GM18502 (cell line): ENCODE measurements around the gene LINC01488.

Source experiments
- ATAC-seq: cut with Tn5 transposase; IDR thresholded peaks from one replicate; pipeline ENCODE4 v1.9.1; 2021; ENCODE audit warnings: mild to moderate bottlenecking; ENCODE audit not compliant: unreplicated experiment, poor library complexity

The LINC01488 gene

GRCh38 chr11:69489746-69490365 lies 8.4 kb downstream of the LINC01488 start:
- ATAC-seq, result no peak

- no peak for ATAC-seq
Measured at GRCh38 chr11:69490516-69490915, 9.1 kb downstream of the LINC01488 start.

- ATAC-seq, result no peak
Measured at GRCh38 chr11:69491071-69492031, 9.9 kb downstream of the LINC01488 start.

- no peak for ATAC-seq
Measured at GRCh38 chr11:69492201-69492991, 10.9 kb downstream of the LINC01488 start.

- no peak for ATAC-seq
Measured at GRCh38 chr11:69493931-69494821, 12.7 kb downstream of the LINC01488 start.

- ATAC-seq, result no peak
Measured at GRCh38 chr11:69494851-69495250, 13.4 kb downstream of the LINC01488 start.

- no peak for ATAC-seq
Measured at GRCh38 chr11:69495441-69496201, 14.2 kb downstream of the LINC01488 start.

- ATAC-seq, result no peak
Measured at GRCh38 chr11:69496202-69496557, 14.7 kb downstream of the LINC01488 start.

GRCh38 chr11:69496631-69497220 lies 15.3 kb downstream of the LINC01488 start:
- ATAC-seq, result no peak

- no peak for ATAC-seq
Measured at GRCh38 chr11:69497221-69497787, 15.8 kb downstream of the LINC01488 start.

GRCh38 chr11:69498614-69499175 lies 17.2 kb downstream of the LINC01488 start:
- no peak for ATAC-seq

GRCh38 chr11:69499186-69499917 lies 17.9 kb downstream of the LINC01488 start:
- no peak for ATAC-seq

- ATAC-seq, result no peak
Measured at GRCh38 chr11:69499918-69500284, 18.4 kb downstream of the LINC01488 start.

GRCh38 chr11:69500285-69501120 lies 19.0 kb downstream of the LINC01488 start:
- ATAC-seq, result no peak

GRCh38 chr11:69501121-69501489 lies 19.6 kb downstream of the LINC01488 start:
- ATAC-seq, result no peak

- no peak for ATAC-seq
Measured at GRCh38 chr11:69501891-69502860, 20.7 kb downstream of the LINC01488 start.
